WTC11 (cell line): ENCODE results near the gene OXLD1. TPM values are rescaled to one million over a fixed set of nuclear protein-coding genes. Genes with fewer than 3 reads are reported as not detected.

ENCODE experiments used
- ATAC-seq: fragments of 200-7000 bp; cut with Tn5 transposase; 2 replicates; pipeline ENCODE4 v1.10.0; 2021; ENCODE audit warnings: mild to moderate bottlenecking, moderate library complexity
- CTCF ChIA-PET: fragments of 300-600 bp; sonication (Branson Sonifier 250); formaldehyde crosslinking; loops from one replicate; lab custom pipeline; 2021; ENCODE audit warnings: antibody characterized with exemption; lab: Charles Lee
- POLR2A ChIA-PET: fragments of 350-600 bp; sonication (Branson Sonifier 250); formaldehyde crosslinking; loops from one replicate; lab custom pipeline; 2021; ENCODE audit warnings: antibody characterized with exemption; lab: Charles Lee
- DNase-seq: peaks from one replicate; pipeline ENCODE4 v3.0.0; 2021; ENCODE audit warnings: low spot score
- H3K27ac Mint-ChIP-seq: 2 replicates; pipeline ENCODE4 v1.8.0; 2021; ENCODE audit warnings: mixed read lengths
- H3K27me3 Mint-ChIP-seq: 2 replicates; pipeline ENCODE4 v1.8.0; 2021; ENCODE audit warnings: low read depth, mild to moderate bottlenecking, moderate library complexity, mixed read lengths
- H3K36me3 Mint-ChIP-seq: 2 replicates; pipeline ENCODE4 v1.8.0; 2021; ENCODE audit warnings: mixed read lengths
- H3K4me1 Mint-ChIP-seq: 2 replicates; pipeline ENCODE4 v1.8.0; 2022; ENCODE audit warnings: mixed read lengths
- H3K4me3 Mint-ChIP-seq: 2 replicates; pipeline ENCODE4 v1.8.0; 2021; ENCODE audit warnings: mild to moderate bottlenecking, moderate library complexity, mixed read lengths
- H3K9me3 Mint-ChIP-seq: 2 replicates; pipeline ENCODE4 v1.8.0; 2021; ENCODE audit warnings: mixed read lengths
- CREM ChIP-seq: sonication (generic); formaldehyde crosslinking; IDR thresholded peaks from 2 replicates; pipeline ENCODE4 v1.8.1; 2022; ENCODE audit warnings: mild to moderate bottlenecking, missing genetic modification reagents, moderate library complexity
- ESRRA ChIP-seq: sonication (generic); formaldehyde crosslinking; IDR thresholded peaks from 2 replicates; pipeline ENCODE4 v1.8.1; 2022; ENCODE audit warnings: mild to moderate bottlenecking, missing genetic modification reagents, borderline replicate concordance
- FOXP1 ChIP-seq: sonication (generic); formaldehyde crosslinking; IDR thresholded peaks from 2 replicates; pipeline ENCODE4 v1.8.0; 2022; ENCODE audit warnings: missing genetic modification reagents, mild to moderate bottlenecking, moderate library complexity, borderline replicate concordance
- IRF2 ChIP-seq: sonication (generic); formaldehyde crosslinking; IDR thresholded peaks from 2 replicates; pipeline ENCODE4 v1.8.0; 2022; ENCODE audit warnings: low read depth, missing genetic modification reagents, borderline replicate concordance
- KAT7 ChIP-seq: sonication (generic); formaldehyde crosslinking; IDR thresholded peaks from 2 replicates; pipeline ENCODE4 v1.8.1; 2023; ENCODE audit warnings: missing genetic modification reagents, mild to moderate bottlenecking, borderline replicate concordance
- MXD4 ChIP-seq: fragments of 250-450 bp; sonication (Bioruptor Pico); IDR thresholded peaks from 2 replicates; pipeline ENCODE4 v1.8.0; 2021; ENCODE audit warnings: mild to moderate bottlenecking, moderate library complexity, borderline replicate concordance
- NFE2L1 ChIP-seq: sonication (generic); formaldehyde crosslinking; IDR thresholded peaks from 2 replicates; pipeline ENCODE4 v1.8.1; 2023; ENCODE audit warnings: missing genetic modification reagents
- NR1H2 ChIP-seq: sonication (generic); formaldehyde crosslinking; IDR thresholded peaks from 2 replicates; pipeline ENCODE4 v1.9.0; 2021; ENCODE audit warnings: mild to moderate bottlenecking, moderate library complexity, missing genetic modification reagents
- TCF7 ChIP-seq: sonication (generic); formaldehyde crosslinking; IDR thresholded peaks from 2 replicates; pipeline ENCODE4 v1.8.0; 2022; ENCODE audit warnings: mild to moderate bottlenecking, low read depth, missing genetic modification reagents, moderate library complexity
- TEAD1 ChIP-seq: sonication (generic); formaldehyde crosslinking; IDR thresholded peaks from 2 replicates; pipeline ENCODE4 v1.8.0; 2022; ENCODE audit warnings: mild to moderate bottlenecking, missing genetic modification reagents
- TP53 ChIP-seq: sonication (generic); formaldehyde crosslinking; IDR thresholded peaks from 2 replicates; pipeline ENCODE4 v1.8.1; 2023; ENCODE audit warnings: mild to moderate bottlenecking, missing genetic modification reagents
- ZBTB21 ChIP-seq: sonication (generic); formaldehyde crosslinking; IDR thresholded peaks from 2 replicates; pipeline ENCODE4 v1.8.1; 2023; ENCODE audit warnings: mild to moderate bottlenecking, missing genetic modification reagents, borderline replicate concordance
- ZNF232 ChIP-seq: sonication (generic); formaldehyde crosslinking; IDR thresholded peaks from 2 replicates; pipeline ENCODE4 v1.8.0; 2022; ENCODE audit warnings: mild to moderate bottlenecking, missing genetic modification reagents
- ZNF416 ChIP-seq: fragments of 250-450 bp; sonication (Bioruptor Pico); IDR thresholded peaks from 2 replicates; pipeline ENCODE4 v1.9.0; 2021; ENCODE audit warnings: mild to moderate bottlenecking, inconsistent platforms
- total RNA-seq: library from RNA; stranded (reverse); gene quantifications from 3 replicates; pipeline ENCODE4 v1.2.3, GENCODE V29; 2021
- TF ChIP-seq, protein P1 (sequence below): sonication (generic); formaldehyde crosslinking; IDR thresholded peaks from 2 replicates; pipeline ENCODE4 v1.8.0; 2022; ENCODE audit warnings: missing genetic modification reagents
- TF ChIP-seq, protein P2 (sequence below): fragments of 250-450 bp; sonication (Bioruptor Pico); IDR thresholded peaks from 2 replicates; pipeline ENCODE4 v1.9.0; 2021; ENCODE audit warnings: moderate library complexity, mild to moderate bottlenecking, inconsistent platforms, borderline replicate concordance
- TF ChIP-seq, protein P3 (sequence below): sonication (generic); formaldehyde crosslinking; IDR thresholded peaks from 2 replicates; pipeline ENCODE4 v1.8.0; 2023; ENCODE audit warnings: missing genetic modification reagents, mild to moderate bottlenecking, borderline replicate concordance
- TF ChIP-seq, protein P4 (sequence below): fragments of 250-450 bp; sonication (Bioruptor Pico); IDR thresholded peaks from 2 replicates; pipeline ENCODE4 v1.9.0; 2021; ENCODE audit warnings: mild to moderate bottlenecking, borderline replicate concordance
- TF ChIP-seq, protein P5 (sequence below): fragments of 250-450 bp; sonication (Bioruptor Pico); IDR thresholded peaks from 2 replicates; pipeline ENCODE4 v2.1.2; 2022; ENCODE audit warnings: mild to moderate bottlenecking, moderate library complexity

The OXLD1 gene
- total RNA-seq, 1 experiment from 2014 or later = 49.6 TPM

DNA sequence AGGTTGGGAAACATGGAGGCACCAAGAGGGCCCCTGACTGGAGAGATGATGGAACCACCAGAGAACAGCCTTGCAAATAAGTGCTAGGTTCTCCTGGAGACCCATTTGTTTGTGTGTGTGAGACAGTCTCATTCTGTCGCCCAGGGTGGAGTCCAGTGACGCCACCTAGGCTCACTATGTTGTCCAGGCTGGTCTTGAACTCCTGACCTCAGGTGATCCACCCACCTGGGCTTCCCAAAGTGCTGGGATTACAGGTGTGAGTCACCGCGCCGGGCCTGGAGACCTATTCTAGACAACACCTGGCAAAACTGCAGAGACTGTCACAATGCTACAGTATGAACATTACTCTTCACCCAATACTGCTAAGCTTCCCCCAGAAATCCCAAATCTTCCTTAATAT lies 31.0 kb downstream of the OXLD1 start (continued):
- TF ChIP-seq, protein P1, sequence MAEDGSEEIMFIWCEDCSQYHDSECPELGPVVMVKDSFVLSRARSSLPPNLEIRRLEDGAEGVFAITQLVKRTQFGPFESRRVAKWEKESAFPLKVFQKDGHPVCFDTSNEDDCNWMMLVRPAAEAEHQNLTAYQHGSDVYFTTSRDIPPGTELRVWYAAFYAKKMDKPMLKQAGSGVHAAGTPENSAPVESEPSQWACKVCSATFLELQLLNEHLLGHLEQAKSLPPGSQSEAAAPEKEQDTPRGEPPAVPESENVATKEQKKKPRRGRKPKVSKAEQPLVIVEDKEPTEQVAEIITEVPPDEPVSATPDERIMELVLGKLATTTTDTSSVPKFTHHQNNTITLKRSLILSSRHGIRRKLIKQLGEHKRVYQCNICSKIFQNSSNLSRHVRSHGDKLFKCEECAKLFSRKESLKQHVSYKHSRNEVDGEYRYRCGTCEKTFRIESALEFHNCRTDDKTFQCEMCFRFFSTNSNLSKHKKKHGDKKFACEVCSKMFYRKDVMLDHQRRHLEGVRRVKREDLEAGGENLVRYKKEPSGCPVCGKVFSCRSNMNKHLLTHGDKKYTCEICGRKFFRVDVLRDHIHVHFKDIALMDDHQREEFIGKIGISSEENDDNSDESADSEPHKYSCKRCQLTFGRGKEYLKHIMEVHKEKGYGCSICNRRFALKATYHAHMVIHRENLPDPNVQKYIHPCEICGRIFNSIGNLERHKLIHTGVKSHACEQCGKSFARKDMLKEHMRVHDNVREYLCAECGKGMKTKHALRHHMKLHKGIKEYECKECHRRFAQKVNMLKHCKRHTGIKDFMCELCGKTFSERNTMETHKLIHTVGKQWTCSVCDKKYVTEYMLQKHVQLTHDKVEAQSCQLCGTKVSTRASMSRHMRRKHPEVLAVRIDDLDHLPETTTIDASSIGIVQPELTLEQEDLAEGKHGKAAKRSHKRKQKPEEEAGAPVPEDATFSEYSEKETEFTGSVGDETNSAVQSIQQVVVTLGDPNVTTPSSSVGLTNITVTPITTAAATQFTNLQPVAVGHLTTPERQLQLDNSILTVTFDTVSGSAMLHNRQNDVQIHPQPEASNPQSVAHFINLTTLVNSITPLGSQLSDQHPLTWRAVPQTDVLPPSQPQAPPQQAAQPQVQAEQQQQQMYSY (CRISPR knock-in tag) = no peak
- TF ChIP-seq ZNF232 (CRISPR knock-in tag) = no peak
- TF ChIP-seq ZNF416 (CRISPR knock-in tag) = no peak
- TF ChIP-seq CREM (CRISPR knock-in tag) = no peak
- TF ChIP-seq, protein P2, sequence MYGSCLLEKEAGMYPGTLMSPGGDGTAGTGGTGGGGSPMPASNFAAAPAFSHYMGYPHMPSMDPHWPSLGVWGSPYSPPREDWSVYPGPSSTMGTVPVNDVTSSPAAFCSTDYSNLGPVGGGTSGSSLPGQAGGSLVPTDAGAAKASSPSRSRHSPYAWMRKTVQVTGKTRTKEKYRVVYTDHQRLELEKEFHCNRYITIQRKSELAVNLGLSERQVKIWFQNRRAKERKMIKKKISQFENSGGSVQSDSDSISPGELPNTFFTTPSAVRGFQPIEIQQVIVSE (CRISPR knock-in tag) = no peak

DNA sequence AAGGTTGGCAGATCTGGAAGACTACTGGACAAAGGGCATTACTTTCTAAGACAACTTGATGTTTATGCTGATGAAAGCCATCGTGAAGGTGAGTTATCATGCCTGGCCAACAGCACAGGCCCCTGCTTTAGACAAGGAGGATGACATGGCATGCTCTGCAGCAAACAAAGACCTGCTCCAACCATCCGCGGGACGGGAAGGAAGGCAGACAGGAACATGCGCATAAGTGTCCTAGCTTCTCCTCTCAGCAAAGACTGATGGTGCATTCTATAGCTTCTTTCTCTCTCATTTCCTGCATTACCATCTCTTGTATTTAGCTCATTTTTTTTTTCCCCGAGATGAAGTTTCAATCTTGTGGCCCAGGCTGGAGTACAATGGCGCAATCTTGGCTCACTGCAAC lies 34.9 kb downstream of the OXLD1 start:
- Mint-ChIP-seq H3K36me3 (peaks cover 37% of the 10 kb centered on the region), H3K27ac (no peak overlapping the region), H3K9me3 (0 out of 2 replicates have a peak, but pooled peaks cover 3% of the 10 kb centered on the region), H3K4me3 (no peak overlapping the region), H3K27me3 (no peaks in the 10 kb centered on the region), H3K4me1 (peaks cover 10% of the 10 kb centered on the region)
- DNase-seq (no peak), ATAC-seq (no peak)
- ChIA-PET POLR2A (no interaction called here), CTCF (interaction anchor here (1.1 kb wide), 1 partner anchor 30 kb away, joined by 3 read pairs; no protein-coding TSS in a partner anchor)
- TF ChIP-seq TEAD1 = no peak
- TF ChIP-seq FOXP1 = no peak
- TF ChIP-seq ZBTB21 (CRISPR knock-in tag) = no peak
- TF ChIP-seq TP53 (CRISPR knock-in tag) = no peak
- no peak for TF ChIP-seq NR1H2 (CRISPR knock-in tag)
- TF ChIP-seq IRF2 (CRISPR knock-in tag) = no peak
- TF ChIP-seq, protein P3, sequence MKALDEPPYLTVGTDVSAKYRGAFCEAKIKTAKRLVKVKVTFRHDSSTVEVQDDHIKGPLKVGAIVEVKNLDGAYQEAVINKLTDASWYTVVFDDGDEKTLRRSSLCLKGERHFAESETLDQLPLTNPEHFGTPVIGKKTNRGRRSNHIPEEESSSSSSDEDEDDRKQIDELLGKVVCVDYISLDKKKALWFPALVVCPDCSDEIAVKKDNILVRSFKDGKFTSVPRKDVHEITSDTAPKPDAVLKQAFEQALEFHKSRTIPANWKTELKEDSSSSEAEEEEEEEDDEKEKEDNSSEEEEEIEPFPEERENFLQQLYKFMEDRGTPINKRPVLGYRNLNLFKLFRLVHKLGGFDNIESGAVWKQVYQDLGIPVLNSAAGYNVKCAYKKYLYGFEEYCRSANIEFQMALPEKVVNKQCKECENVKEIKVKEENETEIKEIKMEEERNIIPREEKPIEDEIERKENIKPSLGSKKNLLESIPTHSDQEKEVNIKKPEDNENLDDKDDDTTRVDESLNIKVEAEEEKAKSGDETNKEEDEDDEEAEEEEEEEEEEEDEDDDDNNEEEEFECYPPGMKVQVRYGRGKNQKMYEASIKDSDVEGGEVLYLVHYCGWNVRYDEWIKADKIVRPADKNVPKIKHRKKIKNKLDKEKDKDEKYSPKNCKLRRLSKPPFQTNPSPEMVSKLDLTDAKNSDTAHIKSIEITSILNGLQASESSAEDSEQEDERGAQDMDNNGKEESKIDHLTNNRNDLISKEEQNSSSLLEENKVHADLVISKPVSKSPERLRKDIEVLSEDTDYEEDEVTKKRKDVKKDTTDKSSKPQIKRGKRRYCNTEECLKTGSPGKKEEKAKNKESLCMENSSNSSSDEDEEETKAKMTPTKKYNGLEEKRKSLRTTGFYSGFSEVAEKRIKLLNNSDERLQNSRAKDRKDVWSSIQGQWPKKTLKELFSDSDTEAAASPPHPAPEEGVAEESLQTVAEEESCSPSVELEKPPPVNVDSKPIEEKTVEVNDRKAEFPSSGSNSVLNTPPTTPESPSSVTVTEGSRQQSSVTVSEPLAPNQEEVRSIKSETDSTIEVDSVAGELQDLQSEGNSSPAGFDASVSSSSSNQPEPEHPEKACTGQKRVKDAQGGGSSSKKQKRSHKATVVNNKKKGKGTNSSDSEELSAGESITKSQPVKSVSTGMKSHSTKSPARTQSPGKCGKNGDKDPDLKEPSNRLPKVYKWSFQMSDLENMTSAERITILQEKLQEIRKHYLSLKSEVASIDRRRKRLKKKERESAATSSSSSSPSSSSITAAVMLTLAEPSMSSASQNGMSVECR (CRISPR knock-in tag) = no peak
- TF ChIP-seq TCF7 (CRISPR knock-in tag) = no peak
- TF ChIP-seq, protein P4, sequence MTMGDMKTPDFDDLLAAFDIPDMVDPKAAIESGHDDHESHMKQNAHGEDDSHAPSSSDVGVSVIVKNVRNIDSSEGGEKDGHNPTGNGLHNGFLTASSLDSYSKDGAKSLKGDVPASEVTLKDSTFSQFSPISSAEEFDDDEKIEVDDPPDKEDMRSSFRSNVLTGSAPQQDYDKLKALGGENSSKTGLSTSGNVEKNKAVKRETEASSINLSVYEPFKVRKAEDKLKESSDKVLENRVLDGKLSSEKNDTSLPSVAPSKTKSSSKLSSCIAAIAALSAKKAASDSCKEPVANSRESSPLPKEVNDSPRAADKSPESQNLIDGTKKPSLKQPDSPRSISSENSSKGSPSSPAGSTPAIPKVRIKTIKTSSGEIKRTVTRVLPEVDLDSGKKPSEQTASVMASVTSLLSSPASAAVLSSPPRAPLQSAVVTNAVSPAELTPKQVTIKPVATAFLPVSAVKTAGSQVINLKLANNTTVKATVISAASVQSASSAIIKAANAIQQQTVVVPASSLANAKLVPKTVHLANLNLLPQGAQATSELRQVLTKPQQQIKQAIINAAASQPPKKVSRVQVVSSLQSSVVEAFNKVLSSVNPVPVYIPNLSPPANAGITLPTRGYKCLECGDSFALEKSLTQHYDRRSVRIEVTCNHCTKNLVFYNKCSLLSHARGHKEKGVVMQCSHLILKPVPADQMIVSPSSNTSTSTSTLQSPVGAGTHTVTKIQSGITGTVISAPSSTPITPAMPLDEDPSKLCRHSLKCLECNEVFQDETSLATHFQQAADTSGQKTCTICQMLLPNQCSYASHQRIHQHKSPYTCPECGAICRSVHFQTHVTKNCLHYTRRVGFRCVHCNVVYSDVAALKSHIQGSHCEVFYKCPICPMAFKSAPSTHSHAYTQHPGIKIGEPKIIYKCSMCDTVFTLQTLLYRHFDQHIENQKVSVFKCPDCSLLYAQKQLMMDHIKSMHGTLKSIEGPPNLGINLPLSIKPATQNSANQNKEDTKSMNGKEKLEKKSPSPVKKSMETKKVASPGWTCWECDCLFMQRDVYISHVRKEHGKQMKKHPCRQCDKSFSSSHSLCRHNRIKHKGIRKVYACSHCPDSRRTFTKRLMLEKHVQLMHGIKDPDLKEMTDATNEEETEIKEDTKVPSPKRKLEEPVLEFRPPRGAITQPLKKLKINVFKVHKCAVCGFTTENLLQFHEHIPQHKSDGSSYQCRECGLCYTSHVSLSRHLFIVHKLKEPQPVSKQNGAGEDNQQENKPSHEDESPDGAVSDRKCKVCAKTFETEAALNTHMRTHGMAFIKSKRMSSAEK (CRISPR knock-in tag) = no peak
- no peak for TF ChIP-seq ESRRA (CRISPR knock-in tag)
- TF ChIP-seq NFE2L1 (CRISPR knock-in tag) = no peak
- no peak for TF ChIP-seq KAT7 (CRISPR knock-in tag)
- TF ChIP-seq MXD4 (CRISPR knock-in tag) = no peak
- TF ChIP-seq, protein P5, sequence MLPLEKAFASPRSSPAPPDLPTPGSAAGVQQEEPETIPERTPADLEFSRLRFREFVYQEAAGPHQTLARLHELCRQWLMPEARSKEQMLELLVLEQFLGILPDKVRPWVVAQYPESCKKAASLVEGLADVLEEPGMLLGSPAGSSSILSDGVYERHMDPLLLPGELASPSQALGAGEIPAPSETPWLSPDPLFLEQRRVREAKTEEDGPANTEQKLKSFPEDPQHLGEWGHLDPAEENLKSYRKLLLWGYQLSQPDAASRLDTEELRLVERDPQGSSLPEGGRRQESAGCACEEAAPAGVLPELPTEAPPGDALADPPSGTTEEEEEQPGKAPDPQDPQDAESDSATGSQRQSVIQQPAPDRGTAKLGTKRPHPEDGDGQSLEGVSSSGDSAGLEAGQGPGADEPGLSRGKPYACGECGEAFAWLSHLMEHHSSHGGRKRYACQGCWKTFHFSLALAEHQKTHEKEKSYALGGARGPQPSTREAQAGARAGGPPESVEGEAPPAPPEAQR = no peak
